Activated CD8-positive, alpha-beta T cell treated with anti-CD3 and anti-CD28 coated beads, Interleukin-2, amount 10 ng/mL, durations not matched to agents 7 days and 5 days (primary cell): ENCODE results near the gene TIAM2. TPM values are rescaled to one million over a fixed set of nuclear protein-coding genes. Genes with fewer than 3 reads are reported as not detected.
"Not testable (repeated sequence)": the region's sequence is repeated elsewhere in the genome, so short reads cannot be mapped to it uniquely, and the experiment has no call there.

ENCODE experiments used
- ATAC-seq: fragments of 150-1000 bp; cut with Tn5 transposase; one replicate; pipeline ENCODE4 v1.10.0; 2021; ENCODE audit warnings: moderate library complexity
- CTCF ChIA-PET: fragments of 350-600 bp; sonication (Branson Sonifier 250); formaldehyde crosslinking; loops from one replicate; lab custom pipeline; 2021; ENCODE audit warnings: antibody characterized with exemption; lab: Charles Lee
- POLR2A ChIA-PET: fragments of 350-600 bp; sonication (Branson Sonifier 250); formaldehyde crosslinking; loops from one replicate; lab custom pipeline; 2021; ENCODE audit warnings: antibody characterized with exemption; lab: Charles Lee
- DNase-seq: peaks from one replicate; pipeline ENCODE4 v3.0.0-alpha.2; 2020
- H3K27ac Mint-ChIP-seq: one replicate; pipeline ENCODE4 v1.8.0; 2021; ENCODE audit warnings: mild to moderate bottlenecking, mixed read lengths
- H3K27me3 Mint-ChIP-seq: one replicate; pipeline ENCODE4 v1.8.0; 2021; ENCODE audit warnings: low read depth, mixed read lengths
- H3K36me3 Mint-ChIP-seq: one replicate; pipeline ENCODE4 v1.8.0; 2021; ENCODE audit warnings: low read depth, mixed read lengths
- H3K4me1 Mint-ChIP-seq: one replicate; pipeline ENCODE4 v1.8.0; 2021; ENCODE audit warnings: low read depth, mixed read lengths
- H3K4me3 Mint-ChIP-seq: one replicate; pipeline ENCODE4 v1.8.0; 2021; ENCODE audit warnings: mild to moderate bottlenecking, mixed read lengths
- H3K9me3 Mint-ChIP-seq: one replicate; pipeline ENCODE4 v1.8.0; 2022; ENCODE audit warnings: mixed read lengths; ENCODE audit not compliant: insufficient read depth
- total RNA-seq, 2 experiments: library from RNA; stranded (reverse); gene quantifications; one replicate each; pipeline ENCODE4 v1.2.3, GENCODE V29; 2021

The TIAM2 gene
- total RNA-seq, 2 experiments from 2014 or later = 2.9 to 4.5 TPM

- ATAC-seq, H3K9me3 Mint-ChIP-seq, H3K4me1 Mint-ChIP-seq, DNase-seq, CTCF ChIA-PET, POLR2A ChIA-PET, H3K4me3 Mint-ChIP-seq, H3K36me3 Mint-ChIP-seq, H3K27ac Mint-ChIP-seq, H3K27me3 Mint-ChIP-seq: not testable (repeated sequence)
Observed at GRCh38 chr6:154966065-154966770, 28.9 kb upstream of the TIAM2 start.

GRCh38 chr6:154969796-154970195 lies 25.3 kb upstream of the TIAM2 start:
- POLR2A ChIA-PET = no interaction called here
- CTCF ChIA-PET = no interaction called here
- Mint-ChIP-seq H3K27me3 (no peaks in the 10 kb centered on the region), H3K4me3 (no peak overlapping the region), H3K4me1 (no peaks in the 10 kb centered on the region), H3K27ac (no peak overlapping the region), H3K36me3 (no peaks in the 10 kb centered on the region), H3K9me3 (no peaks in the 10 kb centered on the region)
- DNase-seq = no peak
- ATAC-seq = no peak

GRCh38 chr6:154974485-154975149 lies 20.5 kb upstream of the TIAM2 start:
- Mint-ChIP-seq H3K4me3 (no peak overlapping the region), H3K36me3 (no peaks in the 10 kb centered on the region), H3K27ac (no peak overlapping the region), H3K9me3 (no peaks in the 10 kb centered on the region), H3K27me3 (no peaks in the 10 kb centered on the region), H3K4me1 (no peaks in the 10 kb centered on the region)
- ATAC-seq (no peak), DNase-seq (no peak)
- ChIA-PET POLR2A (interaction anchor here (0.6 kb wide), 1 partner anchor 15 kb away, joined by 3 read pairs; no protein-coding TSS in a partner anchor), CTCF (no interaction called here)

- Mint-ChIP-seq H3K36me3 (no peaks in the 10 kb centered on the region), H3K4me3 (no peak overlapping the region), H3K27me3 (no peaks in the 10 kb centered on the region), H3K4me1 (no peaks in the 10 kb centered on the region), H3K27ac (no peak overlapping the region), H3K9me3 (no peaks in the 10 kb centered on the region)
- CTCF ChIA-PET = no interaction called here
- DNase-seq = no peak
- POLR2A ChIA-PET = no interaction called here
- no peak for ATAC-seq
Observed at GRCh38 chr6:154977588-154977987, 17.5 kb upstream of the TIAM2 start.

- no peak for ATAC-seq
- no peak for DNase-seq
- H3K9me3 Mint-ChIP-seq = no peaks in the 10 kb centered on the region
- H3K36me3 Mint-ChIP-seq = no peaks in the 10 kb centered on the region
- H3K4me3 Mint-ChIP-seq = no peak overlapping the region
- POLR2A ChIA-PET = no interaction called here
- no peak overlapping the region for H3K27ac Mint-ChIP-seq
- CTCF ChIA-PET = no interaction called here
- no peaks in the 10 kb centered on the region for H3K4me1 Mint-ChIP-seq
- H3K27me3 Mint-ChIP-seq = no peaks in the 10 kb centered on the region
Observed at GRCh38 chr6:154980273-154981078, 14.6 kb upstream of the TIAM2 start.

- Mint-ChIP-seq H3K4me3 (no peak overlapping the region), H3K27ac (no peak overlapping the region), H3K36me3 (no peaks in the 10 kb centered on the region), H3K4me1 (no peaks in the 10 kb centered on the region), H3K27me3 (no peaks in the 10 kb centered on the region), H3K9me3 (no peaks in the 10 kb centered on the region)
- no peak for ATAC-seq
- ChIA-PET CTCF (interaction anchor here (0.7 kb wide), 1 partner anchor 11 kb away, joined by 4 read pairs; no protein-coding TSS in a partner anchor), POLR2A (no interaction called here)
- DNase-seq = no peak
Observed at GRCh38 chr6:154981079-154981870, 13.8 kb upstream of the TIAM2 start.

GRCh38 chr6:154984146-154984545 lies 11.0 kb upstream of the TIAM2 start:
- H3K4me3 Mint-ChIP-seq = no peak overlapping the region
- no peaks in the 10 kb centered on the region for H3K27me3 Mint-ChIP-seq
- POLR2A ChIA-PET = no interaction called here
- ATAC-seq = no peak
- no peak for DNase-seq
- no peaks in the 10 kb centered on the region for H3K36me3 Mint-ChIP-seq
- H3K9me3 Mint-ChIP-seq = peaks cover 6% of the 10 kb centered on the region
- H3K27ac Mint-ChIP-seq = no peak overlapping the region
- CTCF ChIA-PET = no interaction called here
- H3K4me1 Mint-ChIP-seq = no peaks in the 10 kb centered on the region

- no peak overlapping the region for H3K27ac Mint-ChIP-seq
- ATAC-seq = no peak
- ChIA-PET POLR2A (no interaction called here), CTCF (no interaction called here)
- H3K36me3 Mint-ChIP-seq = no peaks in the 10 kb centered on the region
- H3K4me3 Mint-ChIP-seq = no peak overlapping the region
- peaks cover 4% of the 10 kb centered on the region for H3K27me3 Mint-ChIP-seq
- H3K4me1 Mint-ChIP-seq = no peaks in the 10 kb centered on the region
- no peak for DNase-seq
- peaks cover 6% of the 10 kb centered on the region for H3K9me3 Mint-ChIP-seq
Observed at GRCh38 chr6:154986787-154987235, 8.3 kb upstream of the TIAM2 start.

GRCh38 chr6:154989448-154989847 lies 5.7 kb upstream of the TIAM2 start:
- no peak for ATAC-seq
- H3K9me3 Mint-ChIP-seq = peaks cover 6% of the 10 kb centered on the region
- no peak overlapping the region for H3K27ac Mint-ChIP-seq
- no peak for DNase-seq
- POLR2A ChIA-PET = interaction anchor here (0.6 to 0.7 kb wide), 2 partner anchors 14 to 159 kb away, joined by 3 read pairs; no protein-coding TSS in a partner anchor
- no peak overlapping the region for H3K4me3 Mint-ChIP-seq
- H3K27me3 Mint-ChIP-seq = peaks cover 8% of the 10 kb centered on the region
- H3K4me1 Mint-ChIP-seq = no peaks in the 10 kb centered on the region
- CTCF ChIA-PET = no interaction called here
- H3K36me3 Mint-ChIP-seq = no peaks in the 10 kb centered on the region

GRCh38 chr6:154991207-154991606 lies 3.9 kb upstream of the TIAM2 start:
- POLR2A ChIA-PET = no interaction called here
- no peak for ATAC-seq
- H3K36me3 Mint-ChIP-seq = no peaks in the 10 kb centered on the region

GRCh38 chr6:154993026-154993425 lies 2.1 kb upstream of the TIAM2 start:
- H3K27ac Mint-ChIP-seq = no peak overlapping the region
- ATAC-seq = no peak

More at GRCh38 chr6:154991207-154991606, 3.9 kb upstream of the TIAM2 start:
- Mint-ChIP-seq H3K27ac (no peak overlapping the region), H3K4me3 (no peak overlapping the region), H3K27me3 (peaks cover 12% of the 10 kb centered on the region), H3K9me3 (peaks cover 6% of the 10 kb centered on the region), H3K4me1 (peaks cover 3% of the 10 kb centered on the region)
- CTCF ChIA-PET = no interaction called here
- DNase-seq = no peak

More at GRCh38 chr6:154993026-154993425, 2.1 kb upstream of the TIAM2 start:
- Mint-ChIP-seq H3K27me3 (peaks cover 25% of the 10 kb centered on the region), H3K4me1 (peaks cover 5% of the 10 kb centered on the region), H3K36me3 (no peaks in the 10 kb centered on the region), H3K9me3 (peaks cover 5% of the 10 kb centered on the region), H3K4me3 (no peak overlapping the region)
- CTCF ChIA-PET = no interaction called here
- POLR2A ChIA-PET = no interaction called here
- DNase-seq = no peak
